ENCODE data around the gene SRPK3. TPM values are rescaled to one million over a fixed set of nuclear protein-coding genes. Genes with fewer than 3 reads are reported as not detected.

SRPK3 gene
- polyA plus RNA-seq, 1 donor from 2014 or later = not detected

- H3K27ac ChIP-seq (ENCODE audit: low read length) = no peak overlapping the region
- no peaks in the 10 kb centered on the region for H4K20me1 ChIP-seq (ENCODE audit: insufficient read depth)
- H3K27me3 ChIP-seq (ENCODE audit: insufficient read depth, low read depth, low read length) = no peaks in the 10 kb centered on the region
- no peak overlapping the region for H3K4me3 ChIP-seq (ENCODE audit: low read length)
- no peaks in the 10 kb centered on the region for H3K9me2 ChIP-seq (ENCODE audit: insufficient read depth, low read length)
- H3K36me3 ChIP-seq (ENCODE audit: insufficient read depth, low read length) = no peaks in the 10 kb centered on the region
- no peak overlapping the region for H3K4me2 ChIP-seq (ENCODE audit: low read length)
- no peak overlapping the region for H3K9ac ChIP-seq (ENCODE audit: low read length)
- no peaks in the 10 kb centered on the region for H3K9me3 ChIP-seq (ENCODE audit: low read length)
- H2AFZ ChIP-seq (ENCODE audit: low read depth, low read length) = no peak overlapping the region
- no peak for TF ChIP-seq REST (IDR thresholded peaks at IDR 0.05; ENCODE audit: borderline replicate concordance)
- no peak for TF ChIP-seq SMC3 (conservative IDR thresholded peaks at IDR 0.05; ENCODE audit: poor library complexity)
- no peak for TF ChIP-seq TAF1 (IDR thresholded peaks at IDR 0.05; ENCODE audit: low read depth)
- no peak for TF ChIP-seq POLR2AphosphoS5 (IDR thresholded peaks at IDR 0.05)
- no peak for TF ChIP-seq MXI1 (conservative IDR thresholded peaks at IDR 0.05; ENCODE audit: poor library complexity, severe bottlenecking)
- no peak for TF ChIP-seq EZH2 (IDR thresholded peaks at IDR 0.05; ENCODE audit: borderline replicate concordance, insufficient read depth, low read length, poor library complexity, severe bottlenecking)
- no peaks in the 10 kb centered on the region for H3K79me2 ChIP-seq (replicated peaks; ENCODE audit: insufficient read depth, low read length)
- H3F3A ChIP-seq (ENCODE audit: insufficient read depth, low read length, poor library complexity, severe bottlenecking) = no peaks in the 10 kb centered on the region
Measured at GRCh38 chrX:153734871-153735270, 46.0 kb upstream of the SRPK3 start.

GRCh38 chrX:153735274-153735673 is 45.6 kb upstream of the SRPK3 start:
- Histone ChIP-seq H3K79me2 (replicated peaks; ENCODE audit: insufficient read depth, low read length) (no peaks in the 10 kb centered on the region), H3K27ac (ENCODE audit: low read length) (no peak overlapping the region), H3F3A (ENCODE audit: insufficient read depth, low read length, poor library complexity, severe bottlenecking) (no peaks in the 10 kb centered on the region), H3K9me2 (ENCODE audit: insufficient read depth, low read length) (no peaks in the 10 kb centered on the region), H2AFZ (ENCODE audit: low read depth, low read length) (no peak overlapping the region), H4K20me1 (ENCODE audit: insufficient read depth) (no peaks in the 10 kb centered on the region), H3K27me3 (ENCODE audit: insufficient read depth, low read depth, low read length) (no peaks in the 10 kb centered on the region), H3K9me3 (ENCODE audit: low read length) (no peaks in the 10 kb centered on the region), H3K4me3 (ENCODE audit: low read length) (no peak overlapping the region), H3K4me2 (ENCODE audit: low read length) (no peak overlapping the region), H3K9ac (ENCODE audit: low read length) (no peak overlapping the region), H3K36me3 (ENCODE audit: insufficient read depth, low read length) (no peaks in the 10 kb centered on the region)
- TF ChIP-seq REST (IDR thresholded peaks at IDR 0.05; ENCODE audit: borderline replicate concordance) (no peak), POLR2AphosphoS5 (IDR thresholded peaks at IDR 0.05) (no peak), TAF1 (IDR thresholded peaks at IDR 0.05; ENCODE audit: low read depth) (no peak), CTCF (IDR thresholded peaks at IDR 0.05; ENCODE audit: poor library complexity, severe bottlenecking) (no peak), EZH2 (IDR thresholded peaks at IDR 0.05; ENCODE audit: borderline replicate concordance, insufficient read depth, low read length, poor library complexity, severe bottlenecking) (no peak)
